H1 (cell line): Measurements from ENCODE around the gene KLHL26. TPM values are rescaled to one million over a fixed set of nuclear protein-coding genes. Genes with fewer than 3 reads are reported as not detected.

Experiments
- CTCF ChIA-PET: fragments of 300-600 bp; sonication (Branson Sonifier 250); formaldehyde crosslinking; loops from one replicate; lab custom pipeline; 2021; ENCODE audit not compliant: partially characterized antibody; lab: Charles Lee
- POLR2A ChIA-PET: fragments of 300-600 bp; sonication (Branson Sonifier 250); formaldehyde crosslinking; loops from one replicate; lab custom pipeline; 2021; ENCODE audit warnings: inconsistent platforms; ENCODE audit not compliant: partially characterized antibody; lab: Charles Lee
- DNase-seq, 2 experiments: peaks; one replicate each; pipeline versions ENCODE4 v3.0.0 to v3.0.0-alpha.2; 2010 to 2022; ENCODE audit warnings: low spot score in 2 of 2, low read depth in 1 of 2, mixed read lengths in 1 of 2
- FAIRE-seq: peaks from 2 replicates; lab custom pipeline; 2011; peaks lifted over from hg19 to GRCh38; lab: Jason Lieb, UNC
- H2AFZ ChIP-seq: 2 replicates; pipeline ENCODE4 v1.8.1; 2012; ENCODE audit warnings: low read length, inconsistent platforms
- H2AK5ac ChIP-seq: 2 replicates; pipeline ENCODE4 v1.6.1; 2013; ENCODE audit warnings: low read depth, low read length
- H2BK120ac ChIP-seq: replicated peaks from 2 replicates; pipeline ENCODE3; 2013; ENCODE audit warnings: low read depth, low read length, inconsistent platforms
- H2BK12ac ChIP-seq: 2 replicates; pipeline ENCODE4 v1.6.1; 2013; ENCODE audit warnings: low read depth, low read length
- H2BK15ac ChIP-seq: 2 replicates; pipeline ENCODE4 v1.6.1; 2013; ENCODE audit warnings: low read length
- H2BK20ac ChIP-seq: 2 replicates; pipeline ENCODE4 v1.6.1; 2013; ENCODE audit warnings: low read length
- H2BK5ac ChIP-seq: 2 replicates; pipeline ENCODE4 v1.6.1; 2013; ENCODE audit warnings: low read depth, low read length
- H3K14ac ChIP-seq: 2 replicates; pipeline ENCODE4 v1.6.1; 2013; ENCODE audit warnings: inconsistent platforms; ENCODE audit not compliant: insufficient read length
- H3K18ac ChIP-seq: 2 replicates; pipeline ENCODE4 v1.6.1; 2013; ENCODE audit warnings: low read length; ENCODE audit errors: extremely low read depth
- H3K23ac ChIP-seq: 2 replicates; pipeline ENCODE4 v1.6.1; 2013; ENCODE audit warnings: inconsistent platforms; ENCODE audit not compliant: insufficient read length
- H3K23me2 ChIP-seq: 2 replicates; pipeline ENCODE4 v1.6.1; 2013; ENCODE audit warnings: low read depth, low read length
- H3K27ac ChIP-seq: 2 replicates; pipeline ENCODE4 v1.6.1; 2011; ENCODE audit warnings: low read depth, low read length, inconsistent platforms
- H3K27me3 ChIP-seq, 4 experiments: replicated peaks in 1 of 4; 1 replicate in 1 of 4; 2 replicates in 3 of 4; pipeline versions ENCODE4 v1.6.1 to v1.8.1; 2011 to 2013; ENCODE audit warnings: low read length in 3 of 4, mild to moderate bottlenecking in 3 of 4, inconsistent platforms in 2 of 4, mixed read lengths in 2 of 4, moderate library complexity in 1 of 4; ENCODE audit not compliant: control insufficient read depth in 3 of 4, insufficient read depth in 3 of 4; ENCODE audit errors: extremely low read depth in 1 of 4
- H3K36me3 ChIP-seq, 4 experiments: 2 replicates each; pipeline versions ENCODE4 v1.6.1 to v1.8.1; 2011 to 2013; ENCODE audit warnings: mild to moderate bottlenecking in 4 of 4, low read length in 3 of 4, moderate library complexity in 2 of 4, control low read depth in 1 of 4, inconsistent platforms in 1 of 4; ENCODE audit not compliant: insufficient read depth in 4 of 4, control insufficient read depth in 2 of 4
- H3K4ac ChIP-seq: replicated peaks from 2 replicates; pipeline ENCODE3; 2013; ENCODE audit warnings: low read length, low read depth, mixed read lengths, inconsistent platforms; ENCODE audit not compliant: insufficient read length
- H3K4me1 ChIP-seq, 4 experiments: replicated peaks in 1 of 4; 1 replicate in 1 of 4; 2 replicates in 3 of 4; pipeline versions ENCODE4 v1.6.1 to v1.8.1; 2011 to 2013; ENCODE audit warnings: low read length in 3 of 4, inconsistent platforms in 2 of 4, mixed read lengths in 1 of 4; ENCODE audit not compliant: insufficient read depth in 4 of 4, control insufficient read depth in 3 of 4
- H3K4me2 ChIP-seq, 2 experiments: 2 replicates each; pipeline versions ENCODE4 v1.6.1 to v1.8.1; 2011 to 2013; ENCODE audit warnings: low read depth in 2 of 2, low read length in 2 of 2, control low read depth in 1 of 2, inconsistent platforms in 1 of 2, mild to moderate bottlenecking in 1 of 2; ENCODE audit not compliant: insufficient read depth in 1 of 2
- H3K4me3 ChIP-seq, 4 experiments: fragments of 200-600, 300-600 bp in 1 of 4; sonication (generic), shearing (Covaris generic), sonication (Bioruptor Twin) in 1 of 4; 2 replicates each; pipeline versions ENCODE4 v1.5.1 to v1.8.1; 2011 to 2016; ENCODE audit warnings: low read length in 4 of 4, low read depth in 3 of 4, control low read depth in 2 of 4, inconsistent platforms in 2 of 4, mild to moderate bottlenecking in 2 of 4, mixed read lengths in 1 of 4, moderate library complexity in 1 of 4; ENCODE audit not compliant: insufficient read depth in 2 of 4; ENCODE audit errors: extremely low read depth in 1 of 4
- H3K56ac ChIP-seq: replicated peaks from 2 replicates; pipeline ENCODE3; 2013; ENCODE audit warnings: low read depth, mild to moderate bottlenecking, mixed read lengths, low read length, inconsistent platforms; ENCODE audit not compliant: insufficient read length
- H3K79me1 ChIP-seq: 2 replicates; pipeline ENCODE4 v1.6.1; 2013; ENCODE audit warnings: low read depth, low read length, control low read depth
- H3K79me2 ChIP-seq, 2 experiments: 2 replicates each; pipeline versions ENCODE4 v1.6.1 to v1.8.1; 2012 to 2013; ENCODE audit warnings: low read length in 2 of 2, mild to moderate bottlenecking in 2 of 2, inconsistent platforms in 1 of 2; ENCODE audit not compliant: insufficient read depth in 2 of 2, control insufficient read depth in 1 of 2
- H3K9ac ChIP-seq, 4 experiments: replicated peaks in 1 of 4; 1 replicate in 1 of 4; 2 replicates in 3 of 4; pipeline versions ENCODE4 v1.6.1 to v1.8.1; 2011 to 2013; ENCODE audit warnings: low read depth in 3 of 4, low read length in 3 of 4, control low read depth in 2 of 4, mild to moderate bottlenecking in 2 of 4, moderate library complexity in 2 of 4, inconsistent platforms in 1 of 4; ENCODE audit errors: extremely low read depth in 1 of 4
- H3K9me3 ChIP-seq, 2 experiments: 2 replicates each; pipeline versions ENCODE4 v1.6.1 to v1.8.1; 2012 to 2013; ENCODE audit warnings: mild to moderate bottlenecking in 2 of 2, moderate library complexity in 2 of 2, control low read depth in 1 of 2, inconsistent platforms in 1 of 2, low read depth in 1 of 2, low read length in 1 of 2, mixed read lengths in 1 of 2; ENCODE audit not compliant: insufficient read depth in 2 of 2
- H4K20me1 ChIP-seq, 2 experiments: replicated peaks in 1 of 2; 2 replicates each; pipeline versions ENCODE3 to v1.8.1; 2011 to 2013; ENCODE audit warnings: inconsistent platforms in 2 of 2, low read length in 2 of 2, mild to moderate bottlenecking in 1 of 2; ENCODE audit not compliant: insufficient read depth in 2 of 2, control insufficient read depth in 1 of 2
- H4K5ac ChIP-seq: 2 replicates; pipeline ENCODE4 v1.6.1; 2013; ENCODE audit warnings: low read length, low read depth, mixed read lengths, inconsistent platforms; ENCODE audit not compliant: insufficient read length
- H4K8ac ChIP-seq: 2 replicates; pipeline ENCODE4 v1.8.0; 2013; ENCODE audit warnings: mild to moderate bottlenecking, moderate library complexity, low read length, inconsistent platforms; ENCODE audit not compliant: insufficient read depth; ENCODE audit errors: extremely low read depth
- H4K91ac ChIP-seq: replicated peaks from 2 replicates; pipeline ENCODE3; 2013; ENCODE audit warnings: low read length, mixed read lengths, inconsistent platforms; ENCODE audit not compliant: insufficient read length
- MAX ChIP-seq: IDR thresholded peaks from 2 replicates; pipeline ENCODE4 v1.6.1; 2012; ENCODE audit warnings: inconsistent platforms
- RNF2 ChIP-seq: fragments of 200-900, 300-1000 bp; sonication (generic); IDR thresholded peaks from 2 replicates; pipeline ENCODE4 v1.7.1; 2016; ENCODE audit warnings: borderline replicate concordance, low read depth, mild to moderate bottlenecking, antibody characterized with exemption, low read length; ENCODE audit not compliant: poor library complexity, severe bottlenecking; ENCODE audit errors: missing control alignments
- WGBS, 2 experiments: shearing (Covaris generic) in 1 of 2; methylation state at CpG; one replicate each; pipeline versions ENCODE4 v1.1.6 to v1.1.7; 2013 to 2015; ENCODE audit warnings: low lambda C conversion rate in 2 of 2, mixed read lengths in 2 of 2, inconsistent platforms in 1 of 2, low coverage in 1 of 2, missing lambda C conversion rate in 1 of 2; ENCODE audit not compliant: insufficient replicate concordance in 2 of 2, insufficient coverage in 1 of 2, insufficient read length in 1 of 2; ENCODE audit errors: extremely low coverage in 1 of 2, missing lambda C conversion rate in 1 of 2; 5-methylcytosine and 5-hydroxymethylcytosine counted together
- polyA plus RNA-seq, 7 experiments: library from polyadenylated mRNA; depleted of rRNA in 3 of 7; stranded (reverse) in 5 of 7; unstranded in 2 of 7; fragments of >200 nt in 5 of 7; fragments of 200-250 nt in 2 of 7; gene quantifications; 1 replicate in 5 of 7; 2 replicates in 1 of 7; 4 replicates in 1 of 7; pipeline versions ENCODE4 v1.2.1 to v1.2.3, GENCODE V29; 2011 to 2013; ENCODE audit warnings: missing spikeins in 2 of 7, mixed read lengths in 2 of 7
- total RNA-seq: library from RNA; stranded (reverse); fragmentation: NEBNext Ultra II Directional; extraction: Animal tissue kit (Norgen Biotek cat#: 25700); gene quantifications from 2 replicates; pipeline ENCODE4 v1.2.1, GENCODE V29; 2021

Gene KLHL26
- total and polyA plus RNA-seq, 2 of the 8 experiments (the other 6 are each of a cell fraction or from before 2014, with no cell fraction given) = 2.2 to 8.8 TPM

DNA sequence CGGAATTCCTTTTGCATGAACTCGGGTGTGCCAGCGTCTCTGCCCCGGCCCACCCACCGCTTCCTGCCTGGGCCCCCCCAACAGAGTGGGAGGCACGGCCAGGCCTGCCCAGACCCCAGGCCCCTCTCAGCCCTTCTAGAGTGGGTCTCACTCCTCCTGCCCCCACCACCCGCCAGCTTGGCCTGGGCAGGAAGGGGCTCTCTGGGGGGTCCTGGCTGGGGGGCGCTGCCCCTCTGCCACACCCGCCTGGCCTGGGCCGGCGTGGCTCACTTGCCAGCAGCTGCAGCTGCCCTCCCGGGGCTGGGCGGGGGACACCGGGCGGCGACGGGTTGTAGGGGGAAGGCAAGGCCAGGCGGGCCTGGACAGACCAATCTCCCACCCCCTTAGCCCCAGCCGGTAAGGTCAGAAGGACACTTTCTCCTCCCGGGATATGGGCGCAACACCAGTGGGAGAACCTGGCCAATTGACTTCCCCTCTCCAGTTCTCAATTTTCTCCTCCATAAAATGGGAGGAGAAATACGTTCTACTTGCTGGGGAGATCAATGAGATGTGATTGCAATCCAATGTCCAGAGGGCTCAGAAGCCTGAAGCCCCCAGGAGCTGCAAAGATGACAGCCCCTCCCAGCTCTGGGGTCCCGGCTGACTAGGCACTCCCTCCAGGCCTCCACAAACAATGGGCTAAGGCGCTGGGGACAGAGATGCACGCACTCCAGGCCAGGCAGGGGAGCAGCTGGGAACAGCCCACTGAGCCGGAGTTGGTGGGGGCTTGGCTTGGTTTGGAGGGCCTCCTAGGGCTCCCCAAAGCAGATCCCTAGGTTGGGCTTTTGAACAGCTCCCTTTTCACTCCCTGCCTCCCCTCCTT lies 32.6 kb upstream of the KLHL26 start:
- no peak overlapping the region for H4K5ac ChIP-seq
- H3K27me3 ChIP-seq = peaks cover 59 to 76% (median 74%) of the 10 kb centered on the region in 4 experiments
- peak in 1 of 2 experiments; percentile 62 for DNase-seq
- FAIRE-seq = no peak
- H3K27ac ChIP-seq = no peak overlapping the region
- peaks cover 16 to 29% (median 24%) of the 10 kb centered on the region in 4 experiments for H3K4me1 ChIP-seq
- no peak overlapping the region for H2BK120ac ChIP-seq
- no peak overlapping the region for H2BK12ac ChIP-seq
- no peak overlapping the region for H3K56ac ChIP-seq
- 0 out of 2 replicates have a peak overlapping the region, but pooled peaks have one; percentile 13 for H2AK5ac ChIP-seq
- H3K9me3 ChIP-seq = no peaks in the 10 kb centered on the region
- 6% methylated on average over 19 of the region's 26 CpGs; no CpG with 5 or more reads in 1 of the 2 experiments for WGBS, 2 experiments
- peak overlapping the region; percentile 35; the same call in 1 of the 2 replicates for H2BK5ac ChIP-seq
- CTCF ChIA-PET = interaction anchor here (0.6 to 3.5 kb wide), 9 partner anchors 9 to 949 kb away, joined by 3 to 31 read pairs (median 3); partner anchors contain the start of genes REX1BD and TMEM59L
- no peak overlapping the region for H3K9ac ChIP-seq
- peaks cover 0 to 11% of the 10 kb centered on the region in 2 experiments for H4K20me1 ChIP-seq
- no peak overlapping the region for H3K14ac ChIP-seq
- no peak overlapping the region for H2BK20ac ChIP-seq
- H3K4ac ChIP-seq = no peak overlapping the region
- H2AFZ ChIP-seq = no peak overlapping the region
- H3K4me3 ChIP-seq = peak overlapping the region in 2 of 4 experiments; percentile 1 to 53; a peak in 3 of 8 replicates
- H3K23me2 ChIP-seq = peaks cover 6% of the 10 kb centered on the region; the same call in 1 of the 2 replicates
- POLR2A ChIA-PET = interaction anchor here (2.2 to 3.3 kb wide), 2 partner anchors 10 to 15 kb away, joined by 15 to 23 read pairs; partner anchors contain the start of gene REX1BD
- peak; percentile 29 for TF ChIP-seq RNF2
- TF ChIP-seq MAX = no peak
- H3K18ac ChIP-seq = no peak overlapping the region; the same call in none of the 2 replicates
- no peak overlapping the region for H4K91ac ChIP-seq
- H2BK15ac ChIP-seq = no peak overlapping the region
- peaks cover 0 to 14% (median 0%) of the 10 kb centered on the region in 4 experiments; a peak in 1 of 8 replicates for H3K36me3 ChIP-seq
- H3K79me1 ChIP-seq = no peaks in the 10 kb centered on the region
- no peaks in the 10 kb centered on the region for H3K79me2 ChIP-seq
- H4K8ac ChIP-seq = no peak overlapping the region; the same call in 1 of the 2 replicates
- no peak overlapping the region for H3K23ac ChIP-seq
- peak overlapping the region; percentile 63 to 67 for H3K4me2 ChIP-seq
